ENCODE data around the gene TSPEAR.

DNA sequence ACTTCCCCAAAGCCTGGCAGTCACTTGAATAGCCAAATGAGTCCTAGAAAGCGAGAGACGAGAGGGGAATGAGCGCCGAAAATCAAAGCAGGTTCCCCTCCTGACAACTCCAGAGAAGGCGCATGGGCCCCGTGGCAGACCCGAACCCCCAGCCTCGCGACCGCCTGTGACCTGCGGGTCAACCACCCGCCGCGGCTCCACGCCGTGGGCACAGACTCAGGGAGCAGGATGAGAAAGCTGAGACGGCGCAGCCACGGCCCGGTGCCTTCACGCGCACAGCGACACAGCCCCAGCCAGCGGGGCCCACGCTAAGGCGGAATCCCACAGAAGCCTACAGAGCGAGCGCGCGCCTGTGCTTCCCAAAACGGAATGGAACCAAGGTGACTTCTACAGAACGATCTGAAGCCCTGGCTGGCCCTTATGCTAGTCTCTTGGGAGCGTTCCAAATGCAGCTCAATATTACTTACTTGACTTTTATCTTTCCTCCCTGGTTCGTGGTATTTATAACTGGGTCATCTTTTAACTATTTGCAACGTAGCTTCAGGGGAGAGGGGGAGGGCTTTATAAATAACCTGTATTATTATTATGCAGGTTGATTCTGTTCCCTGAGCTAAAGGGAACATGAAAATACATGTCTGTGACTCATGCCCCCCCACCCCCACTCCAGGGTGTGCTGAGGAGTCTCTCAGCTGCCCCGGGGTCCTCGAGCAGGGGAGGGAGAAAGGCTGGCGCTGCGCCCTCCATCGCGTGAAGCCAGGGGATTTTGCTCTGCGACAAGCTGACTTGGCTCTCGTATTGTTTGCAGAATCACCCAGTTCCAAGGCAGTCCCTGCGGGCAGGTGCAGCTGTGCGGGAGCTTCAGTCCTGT is 1.7 kb downstream of the TSPEAR start:
- TF ChIP-seq, protein P1, sequence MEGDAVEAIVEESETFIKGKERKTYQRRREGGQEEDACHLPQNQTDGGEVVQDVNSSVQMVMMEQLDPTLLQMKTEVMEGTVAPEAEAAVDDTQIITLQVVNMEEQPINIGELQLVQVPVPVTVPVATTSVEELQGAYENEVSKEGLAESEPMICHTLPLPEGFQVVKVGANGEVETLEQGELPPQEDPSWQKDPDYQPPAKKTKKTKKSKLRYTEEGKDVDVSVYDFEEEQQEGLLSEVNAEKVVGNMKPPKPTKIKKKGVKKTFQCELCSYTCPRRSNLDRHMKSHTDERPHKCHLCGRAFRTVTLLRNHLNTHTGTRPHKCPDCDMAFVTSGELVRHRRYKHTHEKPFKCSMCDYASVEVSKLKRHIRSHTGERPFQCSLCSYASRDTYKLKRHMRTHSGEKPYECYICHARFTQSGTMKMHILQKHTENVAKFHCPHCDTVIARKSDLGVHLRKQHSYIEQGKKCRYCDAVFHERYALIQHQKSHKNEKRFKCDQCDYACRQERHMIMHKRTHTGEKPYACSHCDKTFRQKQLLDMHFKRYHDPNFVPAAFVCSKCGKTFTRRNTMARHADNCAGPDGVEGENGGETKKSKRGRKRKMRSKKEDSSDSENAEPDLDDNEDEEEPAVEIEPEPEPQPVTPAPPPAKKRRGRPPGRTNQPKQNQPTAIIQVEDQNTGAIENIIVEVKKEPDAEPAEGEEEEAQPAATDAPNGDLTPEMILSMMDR (IDR thresholded peaks at IDR 0.05 in 2 of 3, conservative IDR thresholded peaks at IDR 0.05 in 1 of 3; ENCODE audit: insufficient read depth in 2 of 3, low read depth in 1 of 3, low read length in 3 of 3), result no peak
- TF ChIP-seq RFX5 (IDR thresholded peaks at IDR 0.05; ENCODE audit: low read depth, low read length) (no peak), SREBF2 (CRISPR knock-in tag; IDR thresholded peaks at IDR 0.05) (no peak), KDM5B (IDR thresholded peaks at IDR 0.05; ENCODE audit: insufficient replicate concordance, low read depth, low read length) (no peak), THAP12 (CRISPR knock-in tag; IDR thresholded peaks at IDR 0.05) (no peak), TAF1 (IDR thresholded peaks at IDR 0.05; ENCODE audit: control insufficient read depth, extremely low read depth, insufficient read depth, low read length, severe bottlenecking) (no peak), EGR1 (conservative IDR thresholded peaks at IDR 0.05) (no peak), JUND (IDR thresholded peaks at IDR 0.05; ENCODE audit: borderline replicate concordance, low read depth, low read length) (no peak), JUND (tag; IDR thresholded peaks at IDR 0.05; ENCODE audit: borderline replicate concordance, low read depth, low read length) (no peak)
